ENCODE measurements around the gene C18orf54.
"Not testable (repeated sequence)": the region's sequence is repeated elsewhere in the genome, so short reads cannot be mapped to it uniquely, and the experiment has no call there.

The C18orf54 gene

DNA sequence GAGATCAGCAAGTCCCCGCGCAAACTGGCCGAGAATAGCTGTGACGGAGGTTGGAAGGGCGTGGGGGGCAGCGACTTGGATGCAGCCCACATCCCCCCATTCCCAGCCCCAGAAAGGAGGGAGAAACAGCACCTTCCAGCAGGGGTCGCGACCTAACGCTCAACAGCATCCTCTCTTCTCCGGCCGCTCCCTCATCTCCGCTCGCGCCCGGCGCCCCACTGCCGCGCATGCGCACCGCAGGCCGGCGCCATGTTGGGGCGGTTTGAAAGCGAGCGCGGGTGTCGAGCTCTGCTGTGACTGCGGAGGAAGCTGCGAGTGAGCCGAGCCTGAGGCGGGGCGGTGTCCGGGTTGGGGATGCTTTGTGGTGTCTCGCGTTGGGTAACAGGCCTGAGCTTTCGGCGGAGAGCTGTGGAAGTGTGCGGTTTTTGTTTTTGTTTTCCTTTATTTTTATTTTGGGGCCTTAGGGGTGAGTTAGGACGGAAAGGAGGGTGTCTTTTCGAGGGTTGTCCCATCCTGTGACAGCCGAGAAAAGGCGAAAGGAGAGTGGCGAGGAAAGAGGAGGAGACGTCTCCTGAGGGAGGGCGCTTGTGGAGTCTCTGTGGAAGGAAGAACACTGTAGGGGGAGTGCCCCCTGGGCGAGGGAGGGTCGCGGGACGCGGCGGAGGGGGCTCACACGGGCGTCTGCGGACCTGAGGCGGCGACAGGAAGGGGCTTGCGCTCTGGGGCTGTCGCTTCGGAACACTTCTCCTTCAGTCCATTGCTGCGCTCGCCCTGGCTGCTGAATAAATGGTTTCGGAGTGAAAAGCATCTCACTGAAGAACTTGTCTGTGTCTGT is at the start of gene C18orf54, which contains the start of gene STARD6:
TSS of gene C18orf54 (plus strand) at position 247 of the 835 bp plus-strand sequence. CDS start 2,667 bp downstream, outside the sequence.
TSS of gene STARD6 (minus strand) at position 199 of the 835 bp plus-strand sequence. CDS start 3,285 bp downstream, outside the sequence.
- peak; percentile 96 for DNase-seq

DNA sequence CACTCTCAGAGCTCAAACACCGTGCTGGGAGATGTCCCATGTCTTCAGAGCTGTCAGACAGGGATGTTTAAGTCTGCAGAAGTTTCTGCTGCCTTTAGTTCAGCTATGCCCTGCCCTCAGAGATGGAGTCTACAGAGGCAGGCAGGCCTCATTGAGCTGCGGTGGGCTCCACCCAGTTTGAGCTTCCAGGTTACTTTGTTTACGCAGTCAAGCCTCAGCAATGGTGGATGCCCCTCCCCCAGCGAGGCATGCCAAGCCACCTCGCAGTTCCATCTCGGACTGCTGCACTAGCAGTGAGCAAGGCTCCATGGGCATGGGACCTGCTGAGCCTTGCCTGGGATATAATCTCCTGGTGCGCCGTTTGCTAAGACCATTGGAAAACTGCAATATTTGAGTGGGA is 48.1 kb upstream of the C18orf54 start:
- DNase-seq: not testable (repeated sequence)

GRCh38 chr18:54316071-54316820 is 41.5 kb upstream of the C18orf54 start:
- no peak for DNase-seq

DNA sequence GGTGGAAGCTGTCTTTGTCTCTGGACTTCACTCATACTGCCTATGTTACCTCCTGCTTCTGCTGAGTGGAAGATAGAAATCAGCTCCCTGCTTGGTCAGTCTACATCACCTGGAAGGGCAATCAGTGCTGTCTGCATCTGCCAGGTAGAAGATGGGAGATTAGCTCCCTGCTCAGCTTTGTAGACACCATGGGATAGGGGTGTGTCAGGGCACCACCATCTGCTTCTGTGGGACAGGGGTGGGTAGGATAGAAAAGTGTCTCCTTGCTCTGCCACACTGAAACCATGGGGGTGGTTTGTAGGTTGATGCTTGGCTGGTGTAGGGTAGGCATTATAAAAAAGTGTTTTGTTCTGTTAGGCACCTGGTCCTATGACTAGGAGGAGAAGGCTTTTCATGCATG is 34.1 kb upstream of the C18orf54 start:
- DNase-seq: no peak

DNA sequence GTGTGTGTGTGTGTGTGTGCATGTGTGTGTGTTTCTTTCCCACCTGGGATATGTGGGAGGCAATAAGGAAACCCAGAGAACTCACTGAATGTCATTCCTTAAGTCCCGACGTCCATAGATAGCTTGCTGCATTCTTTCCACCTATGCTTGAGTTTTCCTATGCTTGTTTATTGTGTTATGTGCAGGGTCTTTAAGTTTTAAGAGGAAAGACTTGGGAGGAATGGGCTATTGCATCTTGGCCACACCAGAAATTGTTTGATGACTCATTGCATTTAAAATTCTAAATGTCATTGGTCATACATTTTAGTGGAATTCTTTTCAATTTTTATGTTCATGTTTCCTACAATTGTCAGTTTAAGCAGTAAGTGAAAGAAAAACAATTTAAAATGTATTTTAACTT is 33.7 kb upstream of the C18orf54 start:
- DNase-seq: no peak

- DNase-seq: no peak
These were observed 29.9 kb upstream of the C18orf54 start for GRCh38 chr18:54327818-54328217.

- DNase-seq: no peak
These were observed 27.9 kb upstream of the C18orf54 start for GRCh38 chr18:54329787-54330186.

GRCh38 chr18:54330768-54331548 is 26.7 kb upstream of the C18orf54 start:
- no peak for DNase-seq

DNA sequence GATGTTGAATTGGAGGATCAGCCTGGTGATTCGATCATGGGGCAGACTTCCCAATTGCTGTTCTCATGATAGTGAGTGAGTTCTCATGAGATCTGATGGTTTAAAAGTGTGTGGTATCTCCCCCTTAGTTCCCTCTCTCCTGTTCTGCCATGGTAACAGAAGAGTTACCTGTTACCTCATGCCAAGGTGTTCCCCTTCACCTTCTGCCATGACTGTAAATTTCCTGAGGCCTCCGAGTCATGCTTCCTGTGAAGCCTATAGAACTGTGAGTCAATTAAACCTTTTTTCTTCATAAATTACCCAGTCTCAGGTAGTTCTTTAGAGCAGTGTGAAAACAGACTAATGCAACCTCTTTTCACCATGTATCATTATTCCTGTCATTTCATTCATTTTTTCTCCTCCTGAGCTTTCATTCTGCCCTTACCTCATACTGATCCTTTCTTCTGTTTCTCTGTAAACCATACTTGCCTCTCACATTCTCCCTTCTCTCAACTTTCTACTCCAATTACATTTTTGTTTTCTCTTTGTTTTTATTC is 22.0 kb upstream of the C18orf54 start:
- no peak for DNase-seq

DNA sequence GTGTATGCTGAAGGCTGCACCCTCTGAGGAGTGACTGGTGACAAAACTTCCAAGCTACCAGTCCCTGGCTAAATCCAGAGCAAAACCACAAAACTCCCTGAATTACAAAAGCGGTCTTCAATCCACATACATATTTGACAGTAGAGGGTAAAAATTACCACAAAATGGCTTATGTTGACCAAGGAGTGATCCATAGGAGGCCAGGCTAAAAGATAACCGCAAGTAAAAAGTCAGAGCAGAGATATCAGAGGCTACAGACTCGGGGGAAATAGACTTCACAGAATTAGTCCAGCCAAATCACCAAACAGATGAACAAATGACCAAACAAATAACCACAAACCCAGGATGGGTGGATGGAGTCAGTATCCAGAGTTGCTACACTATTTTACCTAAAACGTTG is 19.5 kb upstream of the C18orf54 start:
- DNase-seq: no peak

- DNase-seq: no peak
These were observed 6.5 kb upstream of the C18orf54 start for GRCh38 chr18:54351186-54351585.

DNA sequence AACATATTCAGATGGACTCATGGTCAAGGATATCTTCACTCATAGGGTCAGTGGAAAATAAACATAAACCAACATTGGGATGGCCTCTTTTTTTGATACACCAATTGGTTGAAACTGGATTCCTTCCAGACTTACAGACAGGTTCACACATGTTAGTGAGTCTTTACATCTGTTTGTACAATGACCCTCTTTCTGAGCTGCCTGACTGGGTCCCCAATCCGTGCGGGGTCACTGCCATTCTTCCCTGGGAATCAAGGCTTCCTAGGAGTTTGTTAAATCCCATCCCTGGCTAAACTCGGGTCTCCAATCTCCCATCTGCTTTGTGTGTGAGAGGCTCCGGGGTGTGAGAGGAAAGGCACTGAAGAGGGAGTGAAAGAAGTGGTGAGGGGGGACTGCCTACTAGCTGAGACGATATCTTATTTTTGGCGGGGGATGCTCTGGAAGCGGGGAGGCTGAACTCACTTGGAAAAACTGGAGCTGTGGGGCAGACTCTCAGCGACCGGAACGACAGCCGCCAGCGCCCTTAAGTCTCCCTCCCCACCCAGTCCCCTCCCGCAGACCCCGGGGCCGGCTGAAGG is 535 bp upstream of the C18orf54 start:
- DNase-seq: no peak

- DNase-seq: no peak
These were observed 862 bp downstream of the C18orf54 start for GRCh38 chr18:54358495-54359040.

DNA sequence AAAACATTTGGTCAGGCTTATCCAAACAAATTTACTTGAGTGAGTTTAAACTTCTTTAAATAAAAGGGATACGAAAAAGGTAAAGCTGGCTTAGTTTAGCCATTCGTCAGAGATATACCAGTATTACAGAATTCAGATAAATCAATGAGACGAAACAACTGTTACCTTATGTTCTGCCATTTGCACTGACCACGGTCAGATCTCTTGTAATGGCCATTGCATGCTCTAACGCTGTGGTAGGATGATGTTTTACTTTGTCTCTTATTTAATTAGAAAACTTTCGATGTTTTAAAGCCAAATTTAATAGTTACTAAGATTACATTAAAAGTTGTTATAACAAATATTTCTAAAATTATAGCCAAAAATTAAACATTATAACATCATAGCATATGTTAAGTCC is 1.5 kb downstream of the C18orf54 start:
- no peak for DNase-seq

GRCh38 chr18:54360406-54360805 is 2.7 kb downstream of the C18orf54 start:
- no peak for DNase-seq

- no peak for DNase-seq
These were observed 20.4 kb downstream of the C18orf54 start for GRCh38 chr18:54378057-54378456.

- no peak for DNase-seq
These were observed 23.9 kb downstream of the C18orf54 start for GRCh38 chr18:54381640-54382039.

- DNase-seq: no peak
These were observed 24.4 kb downstream of the C18orf54 start for GRCh38 chr18:54382076-54382475.

- no peak for DNase-seq
These were observed 25.1 kb downstream of the C18orf54 start for GRCh38 chr18:54382733-54383252.

- no peak for DNase-seq
These were observed 28.3 kb downstream of the C18orf54 start for GRCh38 chr18:54386043-54386442.

GRCh38 chr18:54386800-54387495 is 29.2 kb downstream of the C18orf54 start:
- not testable (repeated sequence) for DNase-seq
